ENCODE results near the gene MMP2. TPM values are rescaled to one million over a fixed set of nuclear protein-coding genes. Genes with fewer than 3 reads are reported as not detected.
A peak's percentile ranks its signal among the peaks of the same experiment; 100 is the strongest.

Gene MMP2
- total and polyA plus RNA-seq, 3 donors from 2014 or later, result 50.9 to 250 (median 111) TPM

DNA sequence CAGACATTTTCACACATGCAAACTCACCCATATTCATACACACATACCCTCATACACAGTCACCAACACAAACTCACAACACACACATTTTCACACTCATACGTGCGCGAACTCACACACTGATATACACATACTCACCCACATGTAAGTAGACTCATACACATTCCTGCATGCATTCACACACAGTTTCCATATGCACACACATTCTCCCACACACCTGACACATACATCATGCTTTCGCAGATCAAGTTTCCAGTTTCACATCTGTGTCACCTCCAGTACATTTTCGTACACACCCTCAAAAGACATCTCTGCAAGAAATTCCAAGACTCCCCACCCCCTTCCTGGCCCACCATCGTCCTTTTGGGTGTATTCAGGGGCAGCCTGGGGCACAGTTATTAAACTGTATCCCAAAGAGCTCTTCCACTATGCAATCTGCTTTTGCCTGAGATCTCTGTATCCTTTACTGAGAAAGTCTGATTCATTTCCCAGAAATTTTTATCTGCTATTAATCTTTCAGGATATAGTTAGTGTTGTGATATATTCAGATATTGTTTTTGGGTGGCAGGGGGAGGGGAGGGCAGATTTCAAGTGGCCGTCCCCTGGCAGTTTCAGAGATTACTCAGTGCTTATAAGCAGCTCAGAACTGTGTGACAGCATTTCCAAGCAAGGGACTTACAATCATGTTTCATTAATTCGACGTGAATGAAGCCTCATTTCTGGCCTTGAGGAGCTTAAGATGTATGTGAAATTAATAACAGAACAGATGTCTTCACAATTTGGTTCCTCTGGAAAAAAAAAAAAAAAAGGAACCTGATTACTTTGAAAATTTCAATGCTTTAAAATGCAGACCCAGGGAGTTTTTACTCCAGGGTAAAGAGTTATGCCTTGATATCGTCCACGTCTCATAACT lies 35.3 kb upstream of the MMP2 start:
- TF ChIP-seq POLR2A (IDR thresholded peaks at IDR 0.05), result no peak
- TF ChIP-seq, protein P1, sequence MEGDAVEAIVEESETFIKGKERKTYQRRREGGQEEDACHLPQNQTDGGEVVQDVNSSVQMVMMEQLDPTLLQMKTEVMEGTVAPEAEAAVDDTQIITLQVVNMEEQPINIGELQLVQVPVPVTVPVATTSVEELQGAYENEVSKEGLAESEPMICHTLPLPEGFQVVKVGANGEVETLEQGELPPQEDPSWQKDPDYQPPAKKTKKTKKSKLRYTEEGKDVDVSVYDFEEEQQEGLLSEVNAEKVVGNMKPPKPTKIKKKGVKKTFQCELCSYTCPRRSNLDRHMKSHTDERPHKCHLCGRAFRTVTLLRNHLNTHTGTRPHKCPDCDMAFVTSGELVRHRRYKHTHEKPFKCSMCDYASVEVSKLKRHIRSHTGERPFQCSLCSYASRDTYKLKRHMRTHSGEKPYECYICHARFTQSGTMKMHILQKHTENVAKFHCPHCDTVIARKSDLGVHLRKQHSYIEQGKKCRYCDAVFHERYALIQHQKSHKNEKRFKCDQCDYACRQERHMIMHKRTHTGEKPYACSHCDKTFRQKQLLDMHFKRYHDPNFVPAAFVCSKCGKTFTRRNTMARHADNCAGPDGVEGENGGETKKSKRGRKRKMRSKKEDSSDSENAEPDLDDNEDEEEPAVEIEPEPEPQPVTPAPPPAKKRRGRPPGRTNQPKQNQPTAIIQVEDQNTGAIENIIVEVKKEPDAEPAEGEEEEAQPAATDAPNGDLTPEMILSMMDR (IDR thresholded peaks at IDR 0.05), result no peak
- Histone ChIP-seq H3K36me3 (ENCODE audit: low read depth, missing control alignments) (no peaks in the 10 kb centered on the region), H3K4me3 (no peak overlapping the region), H3K27me3 (no peaks in the 10 kb centered on the region), H3K27ac (no peak overlapping the region), H3K9me3 (no peaks in the 10 kb centered on the region), H3K4me1 (no peaks in the 10 kb centered on the region)
- no peak for DNase-seq
- WGBS, 2 donors, result 68 to 71% methylated on average over 11 of the region's 11 CpGs
- intact Hi-C loops (cut with DNase I; ENCODE audit: low total_unique reads), result no loop called here

DNA sequence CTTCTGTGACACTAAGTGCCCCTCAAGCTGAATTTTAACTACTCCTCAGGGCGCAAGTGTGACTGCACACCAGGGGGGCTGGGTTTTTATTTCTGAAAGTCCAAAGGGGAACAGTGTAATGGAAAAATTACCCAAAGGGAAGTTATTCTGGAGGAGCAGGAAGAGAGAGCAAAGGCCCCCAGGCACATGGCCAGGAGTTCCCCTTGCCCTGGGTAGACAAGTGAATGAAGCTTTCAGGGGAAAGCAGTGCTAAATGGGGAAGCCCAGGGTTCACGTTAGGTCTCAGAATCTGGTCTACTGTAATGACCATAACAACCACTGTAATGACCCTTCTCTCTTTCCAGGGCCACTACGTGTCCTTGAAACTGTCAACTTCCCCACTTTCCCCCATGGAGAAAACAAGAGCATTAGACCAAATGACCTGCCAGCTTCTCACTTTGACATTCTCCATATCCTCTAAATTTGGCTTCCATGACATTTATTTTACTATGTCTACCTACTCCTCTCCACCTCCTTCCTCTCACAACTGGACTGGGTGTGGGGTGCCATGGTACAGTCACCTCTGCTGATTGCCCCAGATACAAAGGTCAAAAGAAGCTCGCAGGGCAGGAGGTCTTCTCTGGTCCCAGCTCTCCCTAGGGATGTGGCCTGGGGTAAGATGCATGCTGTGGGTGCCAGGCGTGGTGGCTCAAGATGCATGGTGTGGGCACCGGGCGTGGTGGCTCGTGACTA lies 34.1 kb upstream of the MMP2 start:
- Histone ChIP-seq H3K36me3 (ENCODE audit: low read depth, missing control alignments) (no peaks in the 10 kb centered on the region), H3K27me3 (no peaks in the 10 kb centered on the region), H3K9me3 (no peaks in the 10 kb centered on the region), H3K27ac (no peak overlapping the region), H3K4me1 (no peaks in the 10 kb centered on the region), H3K4me3 (no peak overlapping the region)
- peak; percentile 28 for DNase-seq
- intact Hi-C loops (cut with DNase I; ENCODE audit: low total_unique reads), result no loop called here
- TF ChIP-seq, protein P1 (IDR thresholded peaks at IDR 0.05), result no peak
- TF ChIP-seq POLR2A (IDR thresholded peaks at IDR 0.05), result no peak
- WGBS, 2 donors, result 84 to 88% methylated on average over 8 of the region's 8 CpGs

DNA sequence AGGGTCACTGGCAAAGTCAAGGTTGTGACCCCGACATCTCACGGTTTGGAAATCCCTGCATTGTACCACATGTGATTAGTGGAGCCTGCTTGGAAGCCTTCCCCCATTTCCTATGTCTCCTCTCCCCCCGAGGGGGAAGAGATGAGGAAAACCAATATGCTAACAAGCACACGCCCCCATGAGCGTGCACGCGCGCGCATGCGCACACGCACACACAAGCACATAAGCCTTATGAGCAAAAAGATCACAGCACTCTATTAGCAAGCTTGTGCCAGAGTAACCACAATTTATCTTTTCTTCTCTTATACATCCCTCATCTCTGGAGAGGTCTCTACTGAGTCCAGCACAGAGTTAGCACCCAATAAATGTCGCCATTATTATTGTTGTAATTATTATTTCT lies 31.8 kb upstream of the MMP2 start:
- H3K4me1 ChIP-seq, result no peaks in the 10 kb centered on the region
- TF ChIP-seq, protein P1 (IDR thresholded peaks at IDR 0.05), result no peak
- TF ChIP-seq POLR2A (IDR thresholded peaks at IDR 0.05), result no peak
- intact Hi-C loops (cut with DNase I; ENCODE audit: low total_unique reads), result no loop called here
- no peak overlapping the region for H3K27ac ChIP-seq
- no peaks in the 10 kb centered on the region for H3K27me3 ChIP-seq
- H3K9me3 ChIP-seq, result no peaks in the 10 kb centered on the region
- DNase-seq, result no peak
- no peaks in the 10 kb centered on the region for H3K36me3 ChIP-seq (ENCODE audit: low read depth, missing control alignments)
- WGBS, 2 donors, result 75 to 80% methylated on average over 12 of the region's 12 CpGs
- H3K4me3 ChIP-seq, result no peak overlapping the region

DNA sequence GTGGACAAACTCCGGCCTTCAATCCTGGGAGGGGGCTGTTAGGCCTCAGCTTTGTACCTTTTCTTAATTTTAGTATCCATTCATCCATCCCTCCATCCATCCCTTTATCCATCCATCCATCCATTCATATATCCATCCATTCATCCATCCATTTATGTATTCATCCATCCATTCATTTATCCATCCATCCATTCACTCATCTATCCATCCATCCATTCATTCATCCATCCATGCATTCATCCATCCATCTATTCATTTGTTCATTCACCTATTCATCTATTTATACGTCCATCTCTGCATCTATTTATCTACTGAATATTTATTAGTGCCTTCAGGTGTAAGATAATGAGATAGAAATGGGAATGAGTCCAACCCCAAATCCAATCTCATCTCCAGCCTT lies 26.0 kb upstream of the MMP2 start:
- Histone ChIP-seq H3K27me3 (no peaks in the 10 kb centered on the region), H3K4me1 (no peaks in the 10 kb centered on the region), H3K27ac (no peak overlapping the region), H3K36me3 (ENCODE audit: low read depth, missing control alignments) (no peaks in the 10 kb centered on the region), H3K9me3 (no peaks in the 10 kb centered on the region), H3K4me3 (no peak overlapping the region)
- 84 to 93% methylated on average over 2 of the region's 2 CpGs for WGBS, 2 donors
- intact Hi-C loops (cut with DNase I; ENCODE audit: low total_unique reads), result no loop called here
- no peak for DNase-seq
- no peak for TF ChIP-seq POLR2A (IDR thresholded peaks at IDR 0.05)
- TF ChIP-seq, protein P1 (IDR thresholded peaks at IDR 0.05), result no peak
